Measurements from ENCODE around the gene LYG2.
"Not testable (repeated sequence)": the region's sequence is repeated elsewhere in the genome, so short reads cannot be mapped to it uniquely, and the experiment has no call there.

DNA sequence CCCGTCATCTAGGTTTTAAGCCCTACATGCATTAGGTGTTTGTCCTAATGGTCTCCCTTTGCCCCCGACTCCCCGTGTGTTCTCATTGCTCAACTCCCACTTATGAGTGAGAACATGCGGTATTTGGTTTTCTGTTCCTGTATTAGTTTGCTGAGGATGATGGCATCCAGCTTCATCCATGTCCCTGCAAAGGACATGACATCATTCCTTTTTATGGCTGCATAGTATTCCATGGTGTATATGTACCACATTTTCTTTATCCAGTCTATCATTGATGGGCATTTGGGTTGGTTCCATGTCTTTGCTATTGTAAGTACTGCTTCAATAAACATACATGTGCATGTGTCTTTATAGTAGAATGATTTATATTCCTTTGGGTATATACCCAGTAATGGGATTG, 63.1 kb downstream of the LYG2 start:
- TF ChIP-seq, protein P1, sequence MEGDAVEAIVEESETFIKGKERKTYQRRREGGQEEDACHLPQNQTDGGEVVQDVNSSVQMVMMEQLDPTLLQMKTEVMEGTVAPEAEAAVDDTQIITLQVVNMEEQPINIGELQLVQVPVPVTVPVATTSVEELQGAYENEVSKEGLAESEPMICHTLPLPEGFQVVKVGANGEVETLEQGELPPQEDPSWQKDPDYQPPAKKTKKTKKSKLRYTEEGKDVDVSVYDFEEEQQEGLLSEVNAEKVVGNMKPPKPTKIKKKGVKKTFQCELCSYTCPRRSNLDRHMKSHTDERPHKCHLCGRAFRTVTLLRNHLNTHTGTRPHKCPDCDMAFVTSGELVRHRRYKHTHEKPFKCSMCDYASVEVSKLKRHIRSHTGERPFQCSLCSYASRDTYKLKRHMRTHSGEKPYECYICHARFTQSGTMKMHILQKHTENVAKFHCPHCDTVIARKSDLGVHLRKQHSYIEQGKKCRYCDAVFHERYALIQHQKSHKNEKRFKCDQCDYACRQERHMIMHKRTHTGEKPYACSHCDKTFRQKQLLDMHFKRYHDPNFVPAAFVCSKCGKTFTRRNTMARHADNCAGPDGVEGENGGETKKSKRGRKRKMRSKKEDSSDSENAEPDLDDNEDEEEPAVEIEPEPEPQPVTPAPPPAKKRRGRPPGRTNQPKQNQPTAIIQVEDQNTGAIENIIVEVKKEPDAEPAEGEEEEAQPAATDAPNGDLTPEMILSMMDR (IDR thresholded peaks at IDR 0.05; ENCODE audit: low read depth, low read length, poor library complexity, severe bottlenecking), result not testable (repeated sequence)
- TF ChIP-seq EZH2phosphoT487 (IDR thresholded peaks at IDR 0.05; ENCODE audit: borderline replicate concordance, low read length), result not testable (repeated sequence)

Data from DOHH2 (cell line).